Measurements from ENCODE around the gene PPP1R3F.

PPP1R3F gene

GRCh38 chrX:49269767-49270248 lies at the start of gene PPP1R3F:
TSS of gene PPP1R3F (plus strand) at chrX:49269793. CDS start at chrX:49269870, 77 bp downstream.
- no peak for FAIRE-seq

- no peak for FAIRE-seq
Measured at GRCh38 chrX:49220100-49220499, 49.5 kb upstream of the PPP1R3F start.

- FAIRE-seq = no peak
Measured at GRCh38 chrX:49221868-49222267, 47.7 kb upstream of the PPP1R3F start.

- no peak for FAIRE-seq
Measured at GRCh38 chrX:49225858-49226257, 43.7 kb upstream of the PPP1R3F start.

GRCh38 chrX:49226946-49227345 lies 42.6 kb upstream of the PPP1R3F start:
- FAIRE-seq = no peak

GRCh38 chrX:49227726-49228125 lies 41.9 kb upstream of the PPP1R3F start:
- no peak for FAIRE-seq

- no peak for FAIRE-seq
Measured at GRCh38 chrX:49228185-49228584, 41.4 kb upstream of the PPP1R3F start.

- no peak for FAIRE-seq
Measured at GRCh38 chrX:49230500-49231232, 38.9 kb upstream of the PPP1R3F start.

- FAIRE-seq = no peak
Measured at GRCh38 chrX:49231333-49232000, 38.1 kb upstream of the PPP1R3F start.

GRCh38 chrX:49232525-49232924 lies 37.1 kb upstream of the PPP1R3F start:
- no peak for FAIRE-seq

- no peak for FAIRE-seq
Measured at GRCh38 chrX:49233176-49233575, 36.4 kb upstream of the PPP1R3F start, which contains the start of gene CACNA1F. TSS of gene CACNA1F (minus strand) at chrX:49233340. CDS start at chrX:49233309, 31 bp downstream.

GRCh38 chrX:49233887-49234555 lies 35.6 kb upstream of the PPP1R3F start:
- FAIRE-seq = no peak

GRCh38 chrX:49237060-49237459 lies 32.5 kb upstream of the PPP1R3F start:
- FAIRE-seq = no peak

GRCh38 chrX:49238735-49239134 lies 30.9 kb upstream of the PPP1R3F start:
- no peak for FAIRE-seq

- FAIRE-seq = no peak
Measured at GRCh38 chrX:49242545-49243066, 27.0 kb upstream of the PPP1R3F start.

GRCh38 chrX:49243166-49243565 lies 26.4 kb upstream of the PPP1R3F start:
- no peak for FAIRE-seq

GRCh38 chrX:49244207-49244606 lies 25.4 kb upstream of the PPP1R3F start:
- FAIRE-seq = no peak

- FAIRE-seq = no peak
Measured at GRCh38 chrX:49246541-49246940, 23.1 kb upstream of the PPP1R3F start.

GRCh38 chrX:49247346-49247745 lies 22.2 kb upstream of the PPP1R3F start:
- no peak for FAIRE-seq

- no peak for FAIRE-seq
Measured at GRCh38 chrX:49247916-49248811, 21.4 kb upstream of the PPP1R3F start.

GRCh38 chrX:49249071-49249470 lies 20.5 kb upstream of the PPP1R3F start:
- no peak for FAIRE-seq

- FAIRE-seq = no peak
Measured at GRCh38 chrX:49249616-49250015, 20.0 kb upstream of the PPP1R3F start.
